HUES6 (cell line): Measurements from ENCODE around the gene CYP27C1.

ENCODE experiments used
- H3K27ac ChIP-seq: 2 replicates; pipeline ENCODE4 v1.7.0; 2013; ENCODE audit warnings: low read depth, mild to moderate bottlenecking, low read length, inconsistent platforms
- H3K27me3 ChIP-seq: 2 replicates; pipeline ENCODE4 v1.6.1; 2013; ENCODE audit warnings: low read length; ENCODE audit not compliant: control insufficient read depth, insufficient read depth
- H3K36me3 ChIP-seq: 2 replicates; pipeline ENCODE4 v1.6.1; 2013; ENCODE audit warnings: low read length; ENCODE audit not compliant: control insufficient read depth, insufficient read depth
- H3K4me1 ChIP-seq: 2 replicates; pipeline ENCODE4 v1.6.1; 2013; ENCODE audit warnings: low read length; ENCODE audit not compliant: control insufficient read depth, insufficient read depth
- H3K4me3 ChIP-seq: 2 replicates; pipeline ENCODE4 v1.5.1; 2013; ENCODE audit warnings: low read depth, low read length
- H3K9ac ChIP-seq: one replicate; pipeline ENCODE4 v1.6.1; 2013; ENCODE audit warnings: mild to moderate bottlenecking, low read length
- H3K9me3 ChIP-seq: 2 replicates; pipeline ENCODE4 v1.6.1; 2013; ENCODE audit warnings: low read depth, low read length; ENCODE audit not compliant: control insufficient read depth, insufficient read depth

Gene CYP27C1

DNA sequence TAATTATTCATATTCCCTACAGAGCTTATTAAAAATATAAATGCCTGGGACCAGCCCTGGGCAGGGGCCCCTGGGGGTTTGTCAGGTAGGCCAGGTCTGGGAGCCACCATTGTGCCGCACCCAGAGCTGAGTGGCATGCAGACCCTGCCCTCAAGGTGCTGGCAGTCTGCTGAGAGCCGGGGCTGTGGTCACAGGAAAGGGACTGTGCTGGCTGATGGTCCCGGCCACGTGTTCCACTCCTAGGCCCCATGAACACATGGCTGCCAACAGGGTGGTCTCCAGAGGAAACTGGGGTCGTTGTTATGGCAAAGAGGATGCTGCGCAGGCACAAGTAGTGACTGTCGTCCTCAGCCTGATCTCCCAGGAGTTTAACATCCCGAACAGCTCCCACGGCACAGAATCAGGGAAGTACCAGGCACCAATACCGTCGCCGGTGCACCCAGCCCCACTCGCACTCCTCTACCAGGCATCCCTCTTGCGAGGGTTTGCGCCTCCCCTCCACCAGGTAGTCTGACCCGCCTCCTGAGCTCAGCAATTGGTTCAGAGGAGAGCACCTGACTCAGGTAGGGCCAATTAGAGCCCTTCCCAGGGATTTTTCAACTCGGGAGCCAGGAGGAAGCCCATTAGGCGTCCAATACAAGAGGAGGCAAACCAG, 73.9 kb downstream of the CYP27C1 start:
- Histone ChIP-seq H3K27ac (no peak overlapping the region), H3K9ac (no peak overlapping the region), H3K9me3 (peaks cover 7% of the 10 kb centered on the region), H3K4me1 (peaks cover 10% of the 10 kb centered on the region; the same call in 1 of the 2 replicates), H3K27me3 (no peaks in the 10 kb centered on the region), H3K4me3 (no peak overlapping the region), H3K36me3 (no peaks in the 10 kb centered on the region)

DNA sequence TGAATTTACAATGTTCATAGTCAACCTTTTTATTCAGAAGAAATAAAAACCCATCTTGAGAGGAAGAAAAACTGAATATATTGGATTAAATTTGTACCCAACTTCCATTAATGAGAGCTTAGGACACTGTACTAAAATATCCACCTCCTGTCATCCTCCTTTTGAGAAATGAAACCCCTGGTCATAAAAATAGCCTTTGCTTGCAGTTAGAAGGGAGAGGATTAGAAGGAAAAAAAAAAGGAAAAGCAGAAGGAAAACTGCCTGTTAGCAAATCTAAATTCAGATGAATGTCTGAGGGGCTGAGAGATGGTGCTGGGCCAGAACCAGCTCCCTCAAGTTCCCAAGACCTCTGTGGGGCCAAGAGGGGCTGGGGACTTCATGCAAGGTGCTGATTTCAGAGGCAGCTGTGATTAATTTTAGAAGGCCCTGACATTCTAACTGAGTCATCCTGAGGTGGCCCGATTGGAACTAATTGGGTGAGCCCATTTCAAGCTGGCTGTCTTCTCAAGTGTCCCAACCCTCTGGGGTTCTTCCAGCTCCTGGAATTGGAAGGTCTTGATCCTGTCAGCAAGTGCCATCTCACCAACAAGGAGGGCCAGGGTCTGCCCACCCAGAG, 74.7 kb downstream of the CYP27C1 start:
- Histone ChIP-seq H3K9me3 (no peaks in the 10 kb centered on the region), H3K36me3 (no peaks in the 10 kb centered on the region), H3K27ac (no peak overlapping the region), H3K4me3 (no peak overlapping the region), H3K27me3 (no peaks in the 10 kb centered on the region), H3K9ac (no peak overlapping the region), H3K4me1 (peaks cover 10% of the 10 kb centered on the region; the same call in 1 of the 2 replicates)

DNA sequence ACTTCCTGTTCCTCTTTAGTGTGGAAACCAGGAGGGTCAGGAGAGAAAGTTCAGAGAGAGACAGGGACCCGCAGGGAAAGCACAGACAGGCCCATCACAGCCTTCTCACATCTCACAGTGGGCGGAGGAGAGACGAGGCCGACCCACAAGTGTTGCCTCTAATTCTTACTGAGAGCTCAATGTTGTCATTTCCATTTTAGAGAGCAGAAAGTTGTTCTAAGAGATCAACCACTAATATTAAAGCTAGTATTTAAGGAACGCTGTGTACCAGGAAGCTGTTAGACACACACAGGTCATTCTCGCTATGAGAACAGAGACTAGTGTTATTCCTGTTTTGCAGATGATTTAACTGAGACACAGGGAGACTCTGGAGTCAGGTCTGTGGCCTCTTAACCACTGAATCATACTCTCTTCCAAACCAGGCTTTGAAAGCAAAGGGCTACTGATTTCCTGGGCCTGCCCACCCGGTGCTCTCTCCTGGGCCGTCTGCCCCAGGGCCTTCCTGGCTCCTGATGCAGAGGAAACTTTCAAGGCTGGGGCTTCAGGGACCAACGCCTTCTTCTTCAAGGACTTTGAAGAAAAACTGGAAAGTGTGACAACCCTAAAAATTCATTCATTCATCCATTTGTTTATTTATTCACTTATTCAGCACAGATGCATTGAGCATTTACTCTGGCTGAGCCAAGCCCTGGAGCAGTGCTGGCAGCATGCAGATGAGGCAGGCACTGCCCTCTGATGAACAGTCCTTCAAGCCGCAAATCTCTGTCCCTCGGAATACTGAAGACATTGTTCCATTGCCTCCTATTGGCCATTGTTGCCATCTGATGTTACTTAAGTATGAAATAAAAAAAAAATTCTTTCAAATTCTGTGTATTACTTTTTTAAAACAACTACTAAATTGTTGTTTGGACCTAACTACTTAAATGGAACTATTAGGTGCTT, 76.0 kb downstream of the CYP27C1 start:
- H3K4me1 ChIP-seq, result peaks cover 10% of the 10 kb centered on the region; the same call in 1 of the 2 replicates
- H3K27me3 ChIP-seq, result no peaks in the 10 kb centered on the region
- H3K27ac ChIP-seq, result no peak overlapping the region
- no peak overlapping the region for H3K4me3 ChIP-seq
- no peak overlapping the region for H3K9ac ChIP-seq
- H3K9me3 ChIP-seq, result peaks cover 2% of the 10 kb centered on the region; the same call in 1 of the 2 replicates
- no peaks in the 10 kb centered on the region for H3K36me3 ChIP-seq

DNA sequence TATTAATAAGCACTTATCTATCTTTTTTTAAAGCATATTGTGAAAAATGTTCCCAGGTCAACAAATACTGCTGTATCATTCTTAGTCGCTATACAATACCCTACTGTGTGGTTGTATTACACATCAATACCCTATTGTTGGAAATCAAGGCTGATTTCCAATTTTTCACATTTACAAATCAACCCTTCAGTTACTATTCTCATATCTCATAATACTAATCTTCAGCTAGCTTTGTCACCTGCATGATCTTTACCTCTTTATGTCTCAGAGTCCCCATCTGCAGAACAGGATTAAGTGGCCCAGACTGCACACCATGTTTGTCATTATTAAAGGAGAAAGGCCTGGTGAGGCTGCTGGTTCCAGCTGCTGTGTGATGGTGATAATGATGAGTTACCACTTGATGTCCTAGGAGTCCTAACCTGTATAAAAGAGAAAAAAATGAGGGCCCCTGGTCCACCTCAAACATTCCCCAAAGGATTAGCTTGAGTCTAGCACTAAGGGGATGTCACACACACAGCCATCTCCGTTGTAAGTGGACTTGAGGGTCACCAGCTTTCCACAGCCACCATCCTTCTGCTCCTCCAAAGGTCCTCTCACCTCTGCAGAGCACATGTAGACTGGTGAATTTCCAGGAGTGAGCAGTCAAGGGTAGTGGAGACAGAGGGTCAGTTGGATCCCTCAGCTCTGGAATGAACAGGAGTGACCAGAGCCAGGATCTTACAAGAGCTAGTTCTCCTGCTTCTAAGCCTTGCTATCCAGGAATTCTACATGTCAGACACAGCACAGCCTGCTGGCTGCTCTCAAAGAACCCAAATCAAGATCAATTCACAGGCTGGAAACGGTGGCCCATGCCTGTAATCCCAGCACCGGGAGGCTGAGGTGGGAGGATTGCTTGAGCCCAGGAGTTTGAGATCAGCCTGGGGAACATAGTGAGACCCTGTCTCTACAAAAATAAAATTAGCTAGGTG, 77.2 kb downstream of the CYP27C1 start:
- no peak overlapping the region for H3K9ac ChIP-seq
- H3K27me3 ChIP-seq, result no peaks in the 10 kb centered on the region
- H3K4me1 ChIP-seq, result peaks cover 10% of the 10 kb centered on the region; the same call in 1 of the 2 replicates
- H3K27ac ChIP-seq, result no peak overlapping the region
- no peaks in the 10 kb centered on the region for H3K36me3 ChIP-seq
- H3K4me3 ChIP-seq, result no peak overlapping the region
- peaks cover 3% of the 10 kb centered on the region; the same call in 1 of the 2 replicates for H3K9me3 ChIP-seq

DNA sequence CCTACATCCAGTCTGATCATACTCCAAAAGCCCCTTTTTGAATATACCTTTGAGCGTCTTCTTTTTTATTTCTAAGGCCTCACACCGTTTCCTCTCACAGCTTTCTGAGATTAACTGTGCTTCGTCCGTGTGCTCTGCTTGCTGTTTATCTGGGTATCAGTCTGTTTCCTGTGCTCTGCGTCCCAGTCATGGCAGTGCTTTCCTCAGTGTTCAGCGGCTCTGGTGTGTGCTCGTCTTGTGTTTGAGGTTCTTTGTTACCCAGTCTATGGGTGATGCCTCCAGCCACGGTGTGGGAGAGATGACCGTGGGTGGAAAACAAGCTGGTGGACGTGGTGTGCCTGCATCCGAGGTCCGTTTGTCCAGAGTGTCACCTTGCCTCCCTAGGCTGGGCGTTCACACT, 79.6 kb downstream of the CYP27C1 start:
- Histone ChIP-seq H3K27me3 (no peaks in the 10 kb centered on the region), H3K4me3 (no peak overlapping the region), H3K9ac (no peak overlapping the region)

DNA sequence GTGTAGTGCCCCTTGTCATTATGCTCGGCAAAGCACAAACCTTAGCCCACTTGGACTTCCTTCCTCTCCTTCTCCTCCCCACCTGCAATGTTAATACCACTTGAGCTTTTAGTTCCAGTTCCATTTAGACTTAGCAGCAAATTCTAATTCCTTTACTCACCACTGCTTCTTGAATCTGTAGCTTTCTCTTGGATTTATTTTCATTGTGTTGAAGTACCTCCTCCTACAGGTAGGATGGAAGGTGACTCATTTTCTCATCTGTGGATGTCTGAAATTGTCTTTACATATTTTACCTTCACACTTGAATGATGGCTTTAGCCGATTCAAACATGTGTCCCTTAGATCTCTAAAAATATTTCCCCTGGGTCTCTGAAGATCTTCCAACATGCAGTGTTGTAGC, 80.3 kb downstream of the CYP27C1 start:
- Histone ChIP-seq H3K36me3 (no peaks in the 10 kb centered on the region), H3K4me3 (no peak overlapping the region), H3K4me1 (peaks cover 6% of the 10 kb centered on the region; the same call in 1 of the 2 replicates), H3K27ac (no peak overlapping the region), H3K9ac (no peak overlapping the region), H3K9me3 (peaks cover 3% of the 10 kb centered on the region; the same call in 1 of the 2 replicates), H3K27me3 (no peaks in the 10 kb centered on the region)

More for the DNA sequence above, 79.6 kb downstream of the CYP27C1 start:
- Histone ChIP-seq H3K4me1 (peaks cover 6% of the 10 kb centered on the region; the same call in 1 of the 2 replicates), H3K36me3 (no peaks in the 10 kb centered on the region), H3K27ac (no peak overlapping the region), H3K9me3 (peaks cover 3% of the 10 kb centered on the region; the same call in 1 of the 2 replicates)

DNA sequence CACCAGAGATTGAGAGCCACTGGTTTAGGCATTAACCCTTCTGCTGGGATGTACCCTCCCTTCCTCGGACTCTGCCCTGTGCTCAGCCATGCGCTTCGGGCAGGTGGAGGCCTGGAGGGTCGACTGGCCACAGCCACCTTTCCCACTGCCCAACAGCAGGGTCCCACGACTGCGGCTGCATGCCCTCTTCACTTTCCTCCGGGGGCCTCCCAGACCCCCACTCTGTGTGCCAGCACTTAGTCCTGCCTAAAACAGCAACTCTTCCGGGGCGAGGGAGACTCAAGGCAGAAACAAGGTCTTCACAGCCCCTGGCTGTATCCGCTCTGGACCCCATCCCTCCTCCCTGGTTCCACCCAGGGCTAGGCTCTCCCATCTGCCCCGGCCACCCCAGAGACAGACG, 81.8 kb downstream of the CYP27C1 start:
- H3K9ac ChIP-seq, result no peak overlapping the region
- no peak overlapping the region for H3K27ac ChIP-seq
- H3K4me3 ChIP-seq, result no peak overlapping the region
- H3K36me3 ChIP-seq, result no peaks in the 10 kb centered on the region
- peaks cover 3% of the 10 kb centered on the region; the same call in 1 of the 2 replicates for H3K9me3 ChIP-seq
- no peaks in the 10 kb centered on the region for H3K27me3 ChIP-seq
- no peaks in the 10 kb centered on the region; the same call in 1 of the 2 replicates for H3K4me1 ChIP-seq

DNA sequence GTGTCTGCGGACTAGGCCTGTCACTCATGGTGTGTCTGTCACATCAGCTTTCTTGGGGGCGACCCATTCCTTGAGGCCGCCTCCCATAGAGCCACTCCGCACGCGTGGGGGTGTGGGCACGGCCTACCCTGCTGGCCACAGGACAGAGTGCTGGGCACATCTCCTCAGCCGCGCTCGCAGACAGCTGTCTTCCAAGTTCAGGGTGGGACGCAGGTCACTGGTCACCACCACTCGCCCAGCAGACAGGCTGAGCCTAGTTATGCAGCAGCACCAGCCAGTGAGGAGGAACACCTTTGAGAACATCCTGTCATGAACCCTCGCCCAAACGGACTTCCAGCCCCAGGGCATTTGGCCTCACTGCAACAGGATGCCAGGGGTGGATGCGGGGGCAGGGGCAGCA, 82.4 kb downstream of the CYP27C1 start:
- H3K4me3 ChIP-seq, result no peak overlapping the region
- peaks cover 3% of the 10 kb centered on the region; the same call in 1 of the 2 replicates for H3K9me3 ChIP-seq
- H3K9ac ChIP-seq, result no peak overlapping the region
- H3K27me3 ChIP-seq, result no peaks in the 10 kb centered on the region
- no peaks in the 10 kb centered on the region for H3K4me1 ChIP-seq
- no peaks in the 10 kb centered on the region for H3K36me3 ChIP-seq
- H3K27ac ChIP-seq, result no peak overlapping the region

DNA sequence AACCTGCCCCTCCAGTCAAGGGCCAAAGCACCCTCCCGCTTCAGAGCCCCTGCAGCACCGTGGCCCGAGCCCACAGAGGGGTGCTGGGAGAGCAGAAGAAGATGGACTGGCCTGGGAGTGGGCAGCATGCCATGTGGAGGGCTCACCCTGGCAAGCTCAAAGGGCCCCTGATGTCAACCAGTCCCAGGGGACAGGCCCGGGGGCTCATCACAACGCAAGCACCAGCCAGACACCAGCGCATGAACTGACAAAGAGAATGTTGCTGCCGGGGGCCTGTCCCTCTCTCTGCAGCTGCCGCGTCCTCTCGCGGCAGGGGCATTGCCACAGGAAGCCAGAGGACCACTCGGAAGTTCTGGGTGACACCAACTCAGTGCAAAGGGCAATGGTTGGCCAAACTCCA, 82.9 kb downstream of the CYP27C1 start:
- H3K4me1 ChIP-seq, result no peaks in the 10 kb centered on the region
- H3K36me3 ChIP-seq, result no peaks in the 10 kb centered on the region
- H3K27me3 ChIP-seq, result no peaks in the 10 kb centered on the region
- H3K4me3 ChIP-seq, result no peak overlapping the region
- no peak overlapping the region for H3K9ac ChIP-seq
- peaks cover 3% of the 10 kb centered on the region; the same call in 1 of the 2 replicates for H3K9me3 ChIP-seq
- no peak overlapping the region for H3K27ac ChIP-seq
